H1 (cell line): ENCODE measurements around the gene RAD51D. TPM values are rescaled to one million over a fixed set of nuclear protein-coding genes. Genes with fewer than 3 reads are reported as not detected.

ENCODE experiments used
- CTCF ChIA-PET: fragments of 300-600 bp; sonication (Branson Sonifier 250); formaldehyde crosslinking; loops from one replicate; lab custom pipeline; 2021; ENCODE audit not compliant: partially characterized antibody; lab: Charles Lee
- POLR2A ChIA-PET: fragments of 300-600 bp; sonication (Branson Sonifier 250); formaldehyde crosslinking; loops from one replicate; lab custom pipeline; 2021; ENCODE audit warnings: inconsistent platforms; ENCODE audit not compliant: partially characterized antibody; lab: Charles Lee
- DNase-seq, 2 experiments: peaks; one replicate each; pipeline versions ENCODE4 v3.0.0 to v3.0.0-alpha.2; 2010 to 2022; ENCODE audit warnings: low spot score in 2 of 2, low read depth in 1 of 2, mixed read lengths in 1 of 2
- FAIRE-seq: peaks from 2 replicates; lab custom pipeline; 2011; peaks lifted over from hg19 to GRCh38; lab: Jason Lieb, UNC
- H2AFZ ChIP-seq: 2 replicates; pipeline ENCODE4 v1.8.1; 2012; ENCODE audit warnings: low read length, inconsistent platforms
- H2AK5ac ChIP-seq: 2 replicates; pipeline ENCODE4 v1.6.1; 2013; ENCODE audit warnings: low read depth, low read length
- H2BK120ac ChIP-seq: replicated peaks from 2 replicates; pipeline ENCODE3; 2013; ENCODE audit warnings: low read depth, low read length, inconsistent platforms
- H2BK12ac ChIP-seq: 2 replicates; pipeline ENCODE4 v1.6.1; 2013; ENCODE audit warnings: low read depth, low read length
- H2BK15ac ChIP-seq: 2 replicates; pipeline ENCODE4 v1.6.1; 2013; ENCODE audit warnings: low read length
- H2BK20ac ChIP-seq: 2 replicates; pipeline ENCODE4 v1.6.1; 2013; ENCODE audit warnings: low read length
- H2BK5ac ChIP-seq: 2 replicates; pipeline ENCODE4 v1.6.1; 2013; ENCODE audit warnings: low read depth, low read length
- H3K14ac ChIP-seq: 2 replicates; pipeline ENCODE4 v1.6.1; 2013; ENCODE audit warnings: inconsistent platforms; ENCODE audit not compliant: insufficient read length
- H3K18ac ChIP-seq: 2 replicates; pipeline ENCODE4 v1.6.1; 2013; ENCODE audit warnings: low read length; ENCODE audit errors: extremely low read depth
- H3K23ac ChIP-seq: 2 replicates; pipeline ENCODE4 v1.6.1; 2013; ENCODE audit warnings: inconsistent platforms; ENCODE audit not compliant: insufficient read length
- H3K23me2 ChIP-seq: 2 replicates; pipeline ENCODE4 v1.6.1; 2013; ENCODE audit warnings: low read depth, low read length
- H3K27ac ChIP-seq: 2 replicates; pipeline ENCODE4 v1.6.1; 2011; ENCODE audit warnings: low read depth, low read length, inconsistent platforms
- H3K27me3 ChIP-seq, 4 experiments: replicated peaks in 1 of 4; 1 replicate in 1 of 4; 2 replicates in 3 of 4; pipeline versions ENCODE4 v1.6.1 to v1.8.1; 2011 to 2013; ENCODE audit warnings: low read length in 3 of 4, mild to moderate bottlenecking in 3 of 4, inconsistent platforms in 2 of 4, mixed read lengths in 2 of 4, moderate library complexity in 1 of 4; ENCODE audit not compliant: control insufficient read depth in 3 of 4, insufficient read depth in 3 of 4; ENCODE audit errors: extremely low read depth in 1 of 4
- H3K36me3 ChIP-seq, 4 experiments: 2 replicates each; pipeline versions ENCODE4 v1.6.1 to v1.8.1; 2011 to 2013; ENCODE audit warnings: mild to moderate bottlenecking in 4 of 4, low read length in 3 of 4, moderate library complexity in 2 of 4, control low read depth in 1 of 4, inconsistent platforms in 1 of 4; ENCODE audit not compliant: insufficient read depth in 4 of 4, control insufficient read depth in 2 of 4
- H3K4ac ChIP-seq: replicated peaks from 2 replicates; pipeline ENCODE3; 2013; ENCODE audit warnings: low read length, low read depth, mixed read lengths, inconsistent platforms; ENCODE audit not compliant: insufficient read length
- H3K4me1 ChIP-seq, 4 experiments: replicated peaks in 1 of 4; 1 replicate in 1 of 4; 2 replicates in 3 of 4; pipeline versions ENCODE4 v1.6.1 to v1.8.1; 2011 to 2013; ENCODE audit warnings: low read length in 3 of 4, inconsistent platforms in 2 of 4, mixed read lengths in 1 of 4; ENCODE audit not compliant: insufficient read depth in 4 of 4, control insufficient read depth in 3 of 4
- H3K4me2 ChIP-seq, 2 experiments: 2 replicates each; pipeline versions ENCODE4 v1.6.1 to v1.8.1; 2011 to 2013; ENCODE audit warnings: low read depth in 2 of 2, low read length in 2 of 2, control low read depth in 1 of 2, inconsistent platforms in 1 of 2, mild to moderate bottlenecking in 1 of 2; ENCODE audit not compliant: insufficient read depth in 1 of 2
- H3K4me3 ChIP-seq, 4 experiments: fragments of 200-600, 300-600 bp in 1 of 4; sonication (generic), shearing (Covaris generic), sonication (Bioruptor Twin) in 1 of 4; 2 replicates each; pipeline versions ENCODE4 v1.5.1 to v1.8.1; 2011 to 2016; ENCODE audit warnings: low read length in 4 of 4, low read depth in 3 of 4, control low read depth in 2 of 4, inconsistent platforms in 2 of 4, mild to moderate bottlenecking in 2 of 4, mixed read lengths in 1 of 4, moderate library complexity in 1 of 4; ENCODE audit not compliant: insufficient read depth in 2 of 4; ENCODE audit errors: extremely low read depth in 1 of 4
- H3K56ac ChIP-seq: replicated peaks from 2 replicates; pipeline ENCODE3; 2013; ENCODE audit warnings: low read depth, mild to moderate bottlenecking, mixed read lengths, low read length, inconsistent platforms; ENCODE audit not compliant: insufficient read length
- H3K79me1 ChIP-seq: 2 replicates; pipeline ENCODE4 v1.6.1; 2013; ENCODE audit warnings: low read depth, low read length, control low read depth
- H3K79me2 ChIP-seq, 2 experiments: 2 replicates each; pipeline versions ENCODE4 v1.6.1 to v1.8.1; 2012 to 2013; ENCODE audit warnings: low read length in 2 of 2, mild to moderate bottlenecking in 2 of 2, inconsistent platforms in 1 of 2; ENCODE audit not compliant: insufficient read depth in 2 of 2, control insufficient read depth in 1 of 2
- H3K9ac ChIP-seq, 4 experiments: replicated peaks in 1 of 4; 1 replicate in 1 of 4; 2 replicates in 3 of 4; pipeline versions ENCODE4 v1.6.1 to v1.8.1; 2011 to 2013; ENCODE audit warnings: low read depth in 3 of 4, low read length in 3 of 4, control low read depth in 2 of 4, mild to moderate bottlenecking in 2 of 4, moderate library complexity in 2 of 4, inconsistent platforms in 1 of 4; ENCODE audit errors: extremely low read depth in 1 of 4
- H3K9me3 ChIP-seq, 2 experiments: 2 replicates each; pipeline versions ENCODE4 v1.6.1 to v1.8.1; 2012 to 2013; ENCODE audit warnings: mild to moderate bottlenecking in 2 of 2, moderate library complexity in 2 of 2, control low read depth in 1 of 2, inconsistent platforms in 1 of 2, low read depth in 1 of 2, low read length in 1 of 2, mixed read lengths in 1 of 2; ENCODE audit not compliant: insufficient read depth in 2 of 2
- H4K20me1 ChIP-seq, 2 experiments: replicated peaks in 1 of 2; 2 replicates each; pipeline versions ENCODE3 to v1.8.1; 2011 to 2013; ENCODE audit warnings: inconsistent platforms in 2 of 2, low read length in 2 of 2, mild to moderate bottlenecking in 1 of 2; ENCODE audit not compliant: insufficient read depth in 2 of 2, control insufficient read depth in 1 of 2
- H4K5ac ChIP-seq: 2 replicates; pipeline ENCODE4 v1.6.1; 2013; ENCODE audit warnings: low read length, low read depth, mixed read lengths, inconsistent platforms; ENCODE audit not compliant: insufficient read length
- H4K8ac ChIP-seq: 2 replicates; pipeline ENCODE4 v1.8.0; 2013; ENCODE audit warnings: mild to moderate bottlenecking, moderate library complexity, low read length, inconsistent platforms; ENCODE audit not compliant: insufficient read depth; ENCODE audit errors: extremely low read depth
- H4K91ac ChIP-seq: replicated peaks from 2 replicates; pipeline ENCODE3; 2013; ENCODE audit warnings: low read length, mixed read lengths, inconsistent platforms; ENCODE audit not compliant: insufficient read length
- POLR2A ChIP-seq, 2 experiments: IDR thresholded peaks; 1 replicate in 1 of 2; 2 replicates in 1 of 2; pipeline ENCODE4 v1.6.1; 2011; ENCODE audit warnings: low read depth in 2 of 2, low read length in 2 of 2, mild to moderate bottlenecking in 2 of 2; ENCODE audit errors: control extremely low read depth in 1 of 2
- WGBS, 2 experiments: shearing (Covaris generic) in 1 of 2; methylation state at CpG; one replicate each; pipeline versions ENCODE4 v1.1.6 to v1.1.7; 2013 to 2015; ENCODE audit warnings: low lambda C conversion rate in 2 of 2, mixed read lengths in 2 of 2, inconsistent platforms in 1 of 2, low coverage in 1 of 2, missing lambda C conversion rate in 1 of 2; ENCODE audit not compliant: insufficient replicate concordance in 2 of 2, insufficient coverage in 1 of 2, insufficient read length in 1 of 2; ENCODE audit errors: extremely low coverage in 1 of 2, missing lambda C conversion rate in 1 of 2; 5-methylcytosine and 5-hydroxymethylcytosine counted together
- polyA plus RNA-seq, 7 experiments: library from polyadenylated mRNA; depleted of rRNA in 3 of 7; stranded (reverse) in 5 of 7; unstranded in 2 of 7; fragments of >200 nt in 5 of 7; fragments of 200-250 nt in 2 of 7; gene quantifications; 1 replicate in 5 of 7; 2 replicates in 1 of 7; 4 replicates in 1 of 7; pipeline versions ENCODE4 v1.2.1 to v1.2.3, GENCODE V29; 2011 to 2013; ENCODE audit warnings: missing spikeins in 2 of 7, mixed read lengths in 2 of 7
- total RNA-seq: library from RNA; stranded (reverse); fragmentation: NEBNext Ultra II Directional; extraction: Animal tissue kit (Norgen Biotek cat#: 25700); gene quantifications from 2 replicates; pipeline ENCODE4 v1.2.1, GENCODE V29; 2021

Gene RAD51D
- total and polyA plus RNA-seq, 2 of the 8 experiments (the other 6 are each of a cell fraction or from before 2014, with no cell fraction given): 10.2 to 12.9 TPM

- Histone ChIP-seq H3K4me3 (no peak overlapping the region), H2BK12ac (no peak overlapping the region), H2BK20ac (no peak overlapping the region), H3K27me3 (no peaks in the 10 kb centered on the region), H2BK15ac (no peak overlapping the region), H4K91ac (no peak overlapping the region), H3K23me2 (no peaks in the 10 kb centered on the region), H3K4me1 (peaks cover 0 to 6% (median 4%) of the 10 kb centered on the region in 4 experiments; a peak in 3 of 7 replicates), H3K27ac (no peak overlapping the region), H2BK120ac (no peak overlapping the region), H4K20me1 (no peaks in the 10 kb centered on the region), H2BK5ac (no peak overlapping the region), H3K36me3 (no peaks in the 10 kb centered on the region), H3K14ac (no peak overlapping the region), H4K8ac (no peak overlapping the region), H3K23ac (no peak overlapping the region), H2AK5ac (no peak overlapping the region), H2AFZ (no peak overlapping the region), H3K4me2 (no peak overlapping the region), H3K9ac (no peak overlapping the region), H3K18ac (no peak overlapping the region), H3K56ac (no peak overlapping the region), H3K9me3 (no peaks in the 10 kb centered on the region), H4K5ac (no peak overlapping the region), H3K79me1 (no peaks in the 10 kb centered on the region; the same call in 1 of the 2 replicates), H3K4ac (no peak overlapping the region), H3K79me2 (peaks cover 0 to 7% of the 10 kb centered on the region in 2 experiments; a peak in 1 of 4 replicates)
- no peak for FAIRE-seq
- ChIA-PET POLR2A (interaction anchor here (0.6 to 1.8 kb wide), 4 partner anchors 16 to 69 kb away, joined by 3 to 5 read pairs (median 3); partner anchors contain the start of gene RFFL), CTCF (interaction anchor here (0.6 to 4.4 kb wide), 5 partner anchors 10 to 79 kb away, joined by 3 to 22 read pairs (median 3); partner anchors contain the start of gene FNDC8)
- WGBS, 2 experiments: 94% methylated on average over 1 of the region's 1 CpG; no CpG with 5 or more reads in 1 of the 2 experiments
- no peak for DNase-seq
- no peak for TF ChIP-seq POLR2A (IDR thresholded peaks at IDR 0.05; ENCODE audit: control extremely low read depth in 1 of 2, low read depth in 2 of 2, low read length in 2 of 2)
These were observed 39.9 kb downstream of the RAD51D start for GRCh38 chr17:35079547-35080423.
